GM23338 (cell line): ENCODE measurements around the gene MIEN1. TPM values are rescaled to one million over a fixed set of nuclear protein-coding genes. Genes with fewer than 3 reads are reported as not detected.

ENCODE experiments used
- CREB1 ChIP-seq: fragments of 250-450 bp; sonication (Bioruptor Pico); IDR thresholded peaks from 2 replicates; pipeline ENCODE4 v1.5.0; 2020; ENCODE audit warnings: low read depth, mild to moderate bottlenecking, moderate library complexity
- CTCF ChIP-seq, 2 experiments: fragments of 200-600 bp in 1 of 2; sonication (generic) in 1 of 2; conservative IDR thresholded peaks; 2 replicates each; pipeline versions ENCODE4 v1.5.1 to v1.6.1; 2016 to 2017; ENCODE audit warnings: antibody characterized with exemption in 2 of 2, low read depth in 2 of 2, mild to moderate bottlenecking in 2 of 2, moderate library complexity in 1 of 2
- ETS1 ChIP-seq: IDR thresholded peaks from 2 replicates; pipeline ENCODE4 v1.6.1; 2016; ENCODE audit warnings: antibody characterized with exemption
- EZH2 ChIP-seq: fragments of 200-600 bp; sonication (generic); IDR thresholded peaks from one replicate; pipeline ENCODE4 v1.8.0; 2017; ENCODE audit warnings: antibody characterized with exemption, mild to moderate bottlenecking, low read depth; ENCODE audit not compliant: unreplicated experiment
- JUNB ChIP-seq: IDR thresholded peaks from one replicate; pipeline ENCODE4 v1.6.1; 2016; ENCODE audit warnings: antibody characterized with exemption; ENCODE audit not compliant: unreplicated experiment
- NANOG ChIP-seq: IDR thresholded peaks from 2 replicates; pipeline ENCODE4 v1.6.1; 2016; ENCODE audit warnings: antibody characterized with exemption, borderline replicate concordance
- POLR2AphosphoS5 ChIP-seq: IDR thresholded peaks from 2 replicates; pipeline ENCODE4 v1.6.1; 2016; ENCODE audit warnings: antibody characterized with exemption, low read depth
- REST ChIP-seq: IDR thresholded peaks from one replicate; pipeline ENCODE4 v1.6.1; 2018; ENCODE audit warnings: antibody characterized with exemption; ENCODE audit not compliant: unreplicated experiment
- ZNF114 ChIP-seq: fragments of 250-450 bp; sonication (Bioruptor Pico); IDR thresholded peaks from 2 replicates; pipeline ENCODE4 v1.5.0; 2020; ENCODE audit warnings: mild to moderate bottlenecking, moderate library complexity
- ZNF462 ChIP-seq: fragments of 250-450 bp; sonication (Bioruptor Pico); IDR thresholded peaks from 2 replicates; pipeline ENCODE4 v1.5.0; 2020; ENCODE audit warnings: mild to moderate bottlenecking, moderate library complexity
- polyA plus RNA-seq: library from polyadenylated mRNA; unstranded; fragments of >200 nt; fragmentation: Nextera tagmentation; extraction: Ambion mirVana; gene quantifications from 2 replicates; pipeline ENCODE4 v1.2.1, GENCODE V29; 2016
- total RNA-seq: library from RNA; depleted of rRNA; stranded (reverse); fragments of >200 nt; shearing (Covaris generic); gene quantifications from 2 replicates; pipeline ENCODE4 v1.2.3, GENCODE V29; 2014

Gene MIEN1
- total and polyA plus RNA-seq, 2 experiments from 2014 or later: 37.1 to 91.8 TPM

- TF ChIP-seq ZNF462 (no peak), POLR2AphosphoS5 (no peak), REST (no peak), NANOG (no peak), CREB1 (CRISPR knock-in tag) (no peak), ETS1 (no peak), ZNF114 (CRISPR knock-in tag) (no peak), JUNB (no peak), CTCF (conservative IDR thresholded peaks at IDR 0.05; ENCODE audit: low read depth in 2 of 2) (no peak), EZH2 (no peak)
Observed at GRCh38 chr17:39755554-39756379, 25.4 kb upstream of the MIEN1 start (continued).
